Lower lobe of right lung (tissue), 2 donors: ENCODE measurements around the gene TFAP2D. TPM values are rescaled to one million over a fixed set of nuclear protein-coding genes. Genes with fewer than 3 reads are reported as not detected.

Source experiments
- ATAC-seq, 2 donors: fragments of 200-7000 bp; cut with Tn5 transposase; one replicate each; pipeline ENCODE4 v1.9.1; 2020 to 2022; ENCODE audit warnings: mild to moderate bottlenecking in 2 of 2, moderate library complexity in 2 of 2
- DNase-seq: peaks from one replicate; pipeline ENCODE4 v3.0.0-alpha.2; 2020
- H3K27ac ChIP-seq: fragments of 200-600 bp; one replicate; pipeline ENCODE4 v1.8.0; 2022
- H3K27me3 ChIP-seq: fragments of 200-600 bp; one replicate; pipeline ENCODE4 v1.8.0; 2022; ENCODE audit warnings: low read depth
- H3K36me3 ChIP-seq: fragments of 200-600 bp; one replicate; pipeline ENCODE4 v1.8.0; 2022; ENCODE audit warnings: mild to moderate bottlenecking
- H3K4me1 ChIP-seq: fragments of 200-600 bp; one replicate; pipeline ENCODE4 v1.8.0; 2022
- H3K4me3 ChIP-seq: fragments of 200-600 bp; one replicate; pipeline ENCODE4 v1.8.0; 2022; ENCODE audit warnings: mild to moderate bottlenecking
- H3K9me3 ChIP-seq: fragments of 200-600 bp; one replicate; pipeline ENCODE4 v1.8.0; 2022
- intact Hi-C: fragments of 100-400 bp; cut with DNase I; formaldehyde crosslinking; loops from one replicate; pipeline ENCODE4 v1.11.0; 2022
- total RNA-seq: library from RNA; stranded (reverse); fragmentation: NEBNext Ultra II Directional; extraction: Animal tissue kit (Norgen Biotek cat#: 25700); gene quantifications from one replicate; pipeline ENCODE4 v1.2.1, GENCODE V29; 2021
- TF ChIP-seq, protein P1 (sequence below): fragments of 200-600 bp; IDR thresholded peaks from one replicate; pipeline ENCODE4 v1.8.0; 2022; ENCODE audit warnings: antibody characterized with exemption, mild to moderate bottlenecking
- donor health status: DM: no; HTN: yes; CAD: no; lungs with severe emphysema.

TFAP2D gene
- total RNA-seq, 1 donor from 2014 or later: not detected

- ATAC-seq (no peak), DNase-seq (no peak)
- TF ChIP-seq, protein P1, sequence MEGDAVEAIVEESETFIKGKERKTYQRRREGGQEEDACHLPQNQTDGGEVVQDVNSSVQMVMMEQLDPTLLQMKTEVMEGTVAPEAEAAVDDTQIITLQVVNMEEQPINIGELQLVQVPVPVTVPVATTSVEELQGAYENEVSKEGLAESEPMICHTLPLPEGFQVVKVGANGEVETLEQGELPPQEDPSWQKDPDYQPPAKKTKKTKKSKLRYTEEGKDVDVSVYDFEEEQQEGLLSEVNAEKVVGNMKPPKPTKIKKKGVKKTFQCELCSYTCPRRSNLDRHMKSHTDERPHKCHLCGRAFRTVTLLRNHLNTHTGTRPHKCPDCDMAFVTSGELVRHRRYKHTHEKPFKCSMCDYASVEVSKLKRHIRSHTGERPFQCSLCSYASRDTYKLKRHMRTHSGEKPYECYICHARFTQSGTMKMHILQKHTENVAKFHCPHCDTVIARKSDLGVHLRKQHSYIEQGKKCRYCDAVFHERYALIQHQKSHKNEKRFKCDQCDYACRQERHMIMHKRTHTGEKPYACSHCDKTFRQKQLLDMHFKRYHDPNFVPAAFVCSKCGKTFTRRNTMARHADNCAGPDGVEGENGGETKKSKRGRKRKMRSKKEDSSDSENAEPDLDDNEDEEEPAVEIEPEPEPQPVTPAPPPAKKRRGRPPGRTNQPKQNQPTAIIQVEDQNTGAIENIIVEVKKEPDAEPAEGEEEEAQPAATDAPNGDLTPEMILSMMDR: no peak
- Histone ChIP-seq H3K4me3 (peak within 1 kb of the TSS; percentile 20), H3K27me3 (peaks cover 74% of the 10 kb centered on the region), H3K4me1 (peaks cover 12% of the 10 kb centered on the region), H3K36me3 (no peaks in the 10 kb centered on the region), H3K9me3 (no peaks in the 10 kb centered on the region), H3K27ac (no peak within 1 kb of the TSS)
- intact Hi-C loops: no loop called here
Measured at GRCh38 chr6:50818673-50819072, 105.3 kb downstream of the TFAP2D start, which contains the start of gene TFAP2B. TSS of gene TFAP2B (plus strand) at chr6:50818871. CDS start at chr6:50818892, 21 bp downstream.

- Histone ChIP-seq H3K9me3 (no peaks in the 10 kb centered on the region), H3K4me3 (peak overlapping the region; percentile 20), H3K36me3 (no peaks in the 10 kb centered on the region), H3K27ac (no peak overlapping the region), H3K27me3 (peaks cover 82% of the 10 kb centered on the region), H3K4me1 (peaks cover 12% of the 10 kb centered on the region)
- ATAC-seq: peak; percentile 29 to 42
- no peak for DNase-seq
- intact Hi-C loops: no loop called here
- TF ChIP-seq, protein P1: no peak
Measured at GRCh38 chr6:50819466-50819903, 106.2 kb downstream of the TFAP2D start.

DNA sequence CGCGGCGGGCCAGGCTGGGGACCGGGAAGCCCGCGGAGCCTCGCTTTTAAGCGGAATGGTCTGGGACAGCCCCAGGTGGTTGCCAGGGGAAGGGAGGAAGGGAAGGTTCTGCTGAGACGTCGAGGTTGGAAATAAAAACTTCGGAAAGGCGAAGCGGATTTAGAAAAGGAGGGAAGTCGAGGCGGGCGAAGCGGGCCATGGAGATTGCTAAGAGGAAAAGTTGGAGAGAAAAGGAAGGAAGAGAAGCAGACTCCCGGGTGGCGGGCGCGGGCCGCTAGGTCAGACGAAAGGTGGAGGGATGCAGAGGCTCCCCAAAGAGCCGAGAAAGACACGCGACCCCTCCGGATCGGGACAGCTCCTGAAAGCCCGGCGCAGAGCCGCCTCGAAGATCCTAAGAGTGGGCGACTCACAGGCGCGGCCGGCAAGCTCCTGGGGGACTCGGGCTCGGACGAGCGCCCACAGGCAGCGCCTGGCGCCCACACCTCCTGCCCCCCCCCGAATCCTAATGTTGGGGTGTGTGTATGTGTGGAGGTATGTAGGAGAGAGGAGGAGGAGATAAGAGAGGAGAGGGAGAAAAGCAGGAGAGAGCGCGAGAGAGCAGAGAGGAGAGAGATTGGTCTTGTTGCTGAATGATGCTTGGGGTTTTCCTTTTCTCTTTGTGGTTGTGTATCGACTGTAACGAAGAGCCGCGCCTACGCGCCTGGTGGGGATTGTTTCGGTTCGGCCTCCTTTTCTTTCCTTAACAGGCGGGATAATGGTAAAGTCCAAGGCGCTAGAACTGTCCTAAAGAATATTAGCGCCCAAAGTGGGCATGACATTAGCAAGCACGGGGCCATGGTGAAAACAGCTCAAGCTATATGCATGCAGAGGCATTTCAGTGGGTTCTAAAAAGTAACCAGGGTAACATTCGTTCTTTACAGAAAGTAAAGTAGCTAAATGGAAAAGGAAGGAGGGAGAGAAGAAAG lies 106.9 kb downstream of the TFAP2D start:
- no peak overlapping the region for H3K27ac ChIP-seq
- TF ChIP-seq, protein P1: no peak
- peaks cover 89% of the 10 kb centered on the region for H3K27me3 ChIP-seq
- DNase-seq: no peak
- H3K9me3 ChIP-seq: no peaks in the 10 kb centered on the region
- H3K36me3 ChIP-seq: no peaks in the 10 kb centered on the region
- intact Hi-C loops: no loop called here
- peak overlapping the region; percentile 20 for H3K4me3 ChIP-seq
- ATAC-seq: no peak
- peaks cover 12% of the 10 kb centered on the region for H3K4me1 ChIP-seq

DNA sequence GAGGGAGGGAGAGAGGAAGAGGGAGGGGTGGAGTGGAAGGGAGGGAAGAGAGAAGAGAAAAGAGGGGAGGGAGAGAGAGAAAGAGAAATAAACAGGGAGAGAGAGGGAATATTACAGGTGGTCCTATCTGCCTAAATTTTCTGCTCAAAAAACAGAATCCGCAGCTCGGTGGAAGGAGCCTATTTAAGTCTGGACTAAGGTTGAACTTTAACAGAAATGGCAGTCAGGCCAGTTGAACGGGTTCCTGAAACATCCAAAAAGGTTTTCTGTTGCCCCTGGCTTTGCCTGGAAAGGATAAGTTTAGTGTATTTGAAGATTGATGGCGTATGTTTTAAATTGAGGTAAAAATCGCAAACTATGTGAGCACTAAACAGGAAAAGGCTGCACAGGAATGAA lies 107.5 kb downstream of the TFAP2D start:
- ATAC-seq (no peak), DNase-seq (no peak)
- Histone ChIP-seq H3K4me1 (peaks cover 12% of the 10 kb centered on the region), H3K9me3 (no peaks in the 10 kb centered on the region), H3K27me3 (peaks cover 96% of the 10 kb centered on the region), H3K36me3 (no peaks in the 10 kb centered on the region), H3K4me3 (no peak overlapping the region), H3K27ac (no peak overlapping the region)
- intact Hi-C loops: no loop called here
- TF ChIP-seq, protein P1: no peak

- Histone ChIP-seq H3K36me3 (no peaks in the 10 kb centered on the region), H3K27me3 (peaks cover 99% of the 10 kb centered on the region), H3K4me1 (peaks cover 12% of the 10 kb centered on the region), H3K27ac (no peak overlapping the region), H3K4me3 (no peak overlapping the region), H3K9me3 (no peaks in the 10 kb centered on the region)
- TF ChIP-seq, protein P1: no peak
- intact Hi-C loops: no loop called here
- ATAC-seq: no peak
- DNase-seq: no peak
Measured at GRCh38 chr6:50821441-50822077, 108.2 kb downstream of the TFAP2D start.
